Upper lobe of left lung (tissue), 4 donors: ENCODE data around the gene BMP4.

Experiments
- CTCF ChIP-seq, 6 experiments: fragments of 450-650 bp in 4 of 6; fragments of 200-600 bp in 2 of 6; sonication (generic) in 2 of 6; IDR thresholded peaks; one replicate each; pipeline ENCODE4 v1.5.1; 2016 to 2019; ENCODE audit warnings: antibody characterized with exemption in 6 of 6
- POLR2A ChIP-seq, 4 donors: fragments of 450-650 bp; IDR thresholded peaks; one replicate each; pipeline ENCODE4 v1.5.1; 2016 to 2017; ENCODE audit warnings: antibody characterized with exemption in 4 of 4, mild to moderate bottlenecking in 2 of 4
- POLR2AphosphoS5 ChIP-seq, 2 donors: sonication (generic); formaldehyde crosslinking; IDR thresholded peaks; one replicate each; pipeline ENCODE4 v1.5.1; 2017; ENCODE audit warnings: antibody characterized with exemption in 2 of 2

DNA sequence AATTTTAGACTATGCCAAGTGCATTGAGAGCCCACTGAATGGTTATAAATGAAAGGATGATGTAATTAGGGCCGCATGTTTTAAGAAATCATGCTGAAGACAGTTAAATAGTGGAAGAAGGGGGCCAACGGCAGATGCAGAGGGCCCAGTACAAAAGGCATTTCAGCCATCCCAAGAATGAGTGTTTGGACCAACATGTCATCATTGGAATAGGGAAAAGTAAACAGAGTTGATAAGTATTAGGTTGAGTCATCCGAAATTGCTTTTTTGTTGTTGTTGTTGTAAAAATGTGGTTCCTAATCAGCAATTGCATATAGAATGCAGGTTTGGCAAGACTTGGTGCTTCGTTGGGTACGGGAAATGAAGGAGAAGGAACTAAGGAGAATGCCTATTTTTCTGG is 29.5 kb downstream of the BMP4 start:
- no peak for TF ChIP-seq POLR2A (IDR thresholded peaks at IDR 0.05)
- TF ChIP-seq CTCF (IDR thresholded peaks at IDR 0.05), result no peak
- no peak for TF ChIP-seq POLR2AphosphoS5 (IDR thresholded peaks at IDR 0.05)
